Parathyroid adenoma (tissue), 2 donors: ENCODE results near the gene MAPRE3.

Source experiments
- H2AFZ ChIP-seq: fragments of 300-600 bp; sonication (generic); one replicate; pipeline ENCODE4 v1.7.0; 2017; ENCODE audit warnings: antibody characterized with exemption, mild to moderate bottlenecking
- H3K27ac ChIP-seq: fragments of 300-600 bp; sonication (generic); one replicate; pipeline ENCODE4 v1.7.0; 2017
- H3K27me3 ChIP-seq: fragments of 300-600 bp; sonication (generic); one replicate; pipeline ENCODE4 v1.7.0; 2017; ENCODE audit warnings: low read length; ENCODE audit not compliant: control insufficient read depth, insufficient read depth
- H3K36me3 ChIP-seq: fragments of 300-600 bp; sonication (generic); one replicate; pipeline ENCODE4 v1.7.0; 2017; ENCODE audit warnings: low read length; ENCODE audit not compliant: control insufficient read depth, insufficient read depth
- H3K4me1 ChIP-seq: fragments of 300-600 bp; sonication (generic); one replicate; pipeline ENCODE4 v1.7.0; 2017; ENCODE audit warnings: control low read depth
- H3K4me2 ChIP-seq: fragments of 300-600 bp; sonication (generic); one replicate; pipeline ENCODE4 v1.7.0; 2017; ENCODE audit warnings: low read length
- H3K4me3 ChIP-seq: fragments of 300-600 bp; sonication (generic); one replicate; pipeline ENCODE4 v1.7.0; 2017; ENCODE audit warnings: low read depth, low read length
- H3K79me2 ChIP-seq: fragments of 300-600 bp; sonication (generic); one replicate; pipeline ENCODE4 v1.7.0; 2017; ENCODE audit warnings: control low read depth
- H3K9ac ChIP-seq: fragments of 300-600 bp; sonication (generic); one replicate; pipeline ENCODE4 v1.7.0; 2017; ENCODE audit warnings: mild to moderate bottlenecking
- H3K9me3 ChIP-seq: fragments of 300-600 bp; sonication (generic); one replicate; pipeline ENCODE4 v1.7.0; 2017; ENCODE audit warnings: low read length; ENCODE audit not compliant: control insufficient read depth
- CTCF ChIP-seq: fragments of 300-600 bp; sonication (generic); IDR thresholded peaks from one replicate; pipeline ENCODE4 v1.7.0; 2017; ENCODE audit warnings: antibody characterized with exemption, mild to moderate bottlenecking
- donor health status: primary hyperparathyroidism.

MAPRE3 gene

GRCh38 chr2:26925100-26925791 lies 45.2 kb upstream of the MAPRE3 start:
- no peaks in the 10 kb centered on the region for H3K4me1 ChIP-seq
- no peak overlapping the region for H3K9ac ChIP-seq
- TF ChIP-seq CTCF = no peak
- H3K27me3 ChIP-seq = no peaks in the 10 kb centered on the region
- H3K79me2 ChIP-seq = no peaks in the 10 kb centered on the region
- H3K4me2 ChIP-seq = no peak overlapping the region
- H3K9me3 ChIP-seq = no peaks in the 10 kb centered on the region
- no peaks in the 10 kb centered on the region for H3K36me3 ChIP-seq
- no peak overlapping the region for H2AFZ ChIP-seq
- no peak overlapping the region for H3K27ac ChIP-seq
- H3K4me3 ChIP-seq = no peak overlapping the region

- Histone ChIP-seq H3K9ac (no peak overlapping the region), H3K4me3 (no peak overlapping the region), H2AFZ (no peak overlapping the region), H3K27me3 (no peaks in the 10 kb centered on the region), H3K27ac (no peak overlapping the region), H3K79me2 (no peaks in the 10 kb centered on the region), H3K4me2 (no peak overlapping the region), H3K9me3 (no peaks in the 10 kb centered on the region), H3K4me1 (no peaks in the 10 kb centered on the region), H3K36me3 (no peaks in the 10 kb centered on the region)
- no peak for TF ChIP-seq CTCF
Observed at GRCh38 chr2:26927221-26927620, 43.2 kb upstream of the MAPRE3 start.

- Histone ChIP-seq H3K4me2 (no peak overlapping the region), H3K36me3 (no peaks in the 10 kb centered on the region), H3K79me2 (no peaks in the 10 kb centered on the region), H3K27me3 (no peaks in the 10 kb centered on the region), H3K9ac (no peak overlapping the region), H3K4me1 (no peaks in the 10 kb centered on the region), H3K27ac (no peak overlapping the region), H2AFZ (no peak overlapping the region), H3K4me3 (no peak overlapping the region), H3K9me3 (no peaks in the 10 kb centered on the region)
- no peak for TF ChIP-seq CTCF
Observed at GRCh38 chr2:26932974-26933373, 37.5 kb upstream of the MAPRE3 start.

GRCh38 chr2:26933431-26934334 lies 36.8 kb upstream of the MAPRE3 start:
- TF ChIP-seq CTCF = no peak
- Histone ChIP-seq H3K27ac (no peak overlapping the region), H3K9ac (no peak overlapping the region), H3K4me2 (no peak overlapping the region), H3K36me3 (no peaks in the 10 kb centered on the region), H3K79me2 (no peaks in the 10 kb centered on the region), H3K9me3 (no peaks in the 10 kb centered on the region), H3K4me1 (no peaks in the 10 kb centered on the region), H3K27me3 (no peaks in the 10 kb centered on the region), H2AFZ (no peak overlapping the region), H3K4me3 (no peak overlapping the region)
